Measurements from ENCODE around the gene PTTG2.
"Not testable (repeated sequence)": the region's sequence is repeated elsewhere in the genome, so short reads cannot be mapped to it uniquely, and the experiment has no call there.

The PTTG2 gene

DNA sequence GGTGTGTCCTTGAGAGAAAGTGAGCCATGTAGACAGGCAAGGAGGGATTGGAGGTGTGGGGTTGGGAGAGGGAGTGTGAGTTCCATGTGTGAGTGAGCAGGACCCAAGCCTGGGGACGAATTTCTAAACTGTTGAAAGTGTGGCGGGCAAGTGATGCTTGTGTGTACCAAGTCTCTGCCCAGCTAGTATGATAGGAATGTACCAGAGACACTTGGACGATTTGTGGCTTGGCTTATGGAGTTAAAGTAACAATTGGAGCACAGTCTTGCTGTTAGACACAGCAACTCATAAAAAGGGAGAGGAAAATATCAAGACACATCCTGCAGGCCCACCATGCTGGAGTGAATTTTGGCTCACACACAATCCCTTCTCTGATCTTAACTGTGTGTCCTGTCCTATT is 8.5 kb downstream of the PTTG2 start:
- ATAC-seq (replicated peaks) (no peak), DNase-seq (no peak)
- no peaks in the 10 kb centered on the region for H3K27me3 Mint-ChIP-seq
- H3K4me1 Mint-ChIP-seq: peaks cover 34 to 79% of the 10 kb centered on the region in 2 donors
- H3K9me3 Mint-ChIP-seq: peaks cover 6 to 7% of the 10 kb centered on the region in 2 donors
- H3K27ac Mint-ChIP-seq: no peak overlapping the region
- H3K4me3 Mint-ChIP-seq: no peak overlapping the region
- peaks cover 7 to 14% of the 10 kb centered on the region in 2 donors for H3K36me3 Mint-ChIP-seq

DNA sequence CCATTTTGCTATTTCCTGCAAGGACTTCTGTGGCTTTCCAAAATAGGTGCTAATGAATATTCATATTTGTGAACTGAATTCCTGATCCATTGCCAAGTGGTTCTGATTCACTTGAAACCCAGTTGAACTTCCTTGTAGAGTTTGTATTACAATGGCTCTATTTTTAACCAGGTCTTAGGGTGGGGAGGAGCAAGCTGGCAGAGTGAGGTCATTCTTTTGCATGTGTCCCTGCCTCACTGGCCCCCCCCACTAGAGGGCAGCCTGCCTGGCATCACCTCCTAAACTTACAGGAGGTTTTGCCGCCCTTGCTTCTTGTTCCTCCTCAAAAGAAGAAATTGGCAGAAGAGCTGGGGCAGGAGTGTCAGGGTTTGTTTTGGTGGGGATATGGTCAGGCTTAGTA is 10.5 kb downstream of the PTTG2 start:
- DNase-seq (peak; percentile 29), ATAC-seq (replicated peaks) (peak; percentile 60 to 68)
- Mint-ChIP-seq H3K4me3 (no peak overlapping the region), H3K27me3 (no peaks in the 10 kb centered on the region), H3K36me3 (peaks cover 7 to 18% of the 10 kb centered on the region in 2 donors), H3K4me1 (peaks cover 27 to 60% of the 10 kb centered on the region in 2 donors), H3K9me3 (peaks cover 6 to 7% of the 10 kb centered on the region in 2 donors), H3K27ac (peak overlapping the region; percentile 42)

DNA sequence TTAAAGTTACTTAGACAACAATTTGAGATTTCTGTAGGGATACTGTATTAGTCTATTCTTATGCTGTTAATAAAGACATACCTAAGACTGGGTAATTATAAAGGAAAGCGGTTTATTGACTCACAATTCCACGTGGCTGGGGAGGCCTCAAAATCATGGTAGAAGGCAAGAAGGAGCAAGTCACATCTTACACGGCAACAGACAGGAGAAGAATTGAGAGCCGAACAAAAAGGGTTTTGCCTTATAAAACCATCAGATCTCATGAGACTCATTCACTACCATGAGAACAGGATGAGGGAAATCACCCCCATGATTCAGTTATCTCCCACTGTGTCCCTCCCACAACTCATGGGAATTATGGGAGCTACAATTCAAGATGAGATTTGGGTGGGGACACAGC is 11.0 kb downstream of the PTTG2 start:
- no peak for DNase-seq
- no peak overlapping the region for H3K27ac Mint-ChIP-seq

DNA sequence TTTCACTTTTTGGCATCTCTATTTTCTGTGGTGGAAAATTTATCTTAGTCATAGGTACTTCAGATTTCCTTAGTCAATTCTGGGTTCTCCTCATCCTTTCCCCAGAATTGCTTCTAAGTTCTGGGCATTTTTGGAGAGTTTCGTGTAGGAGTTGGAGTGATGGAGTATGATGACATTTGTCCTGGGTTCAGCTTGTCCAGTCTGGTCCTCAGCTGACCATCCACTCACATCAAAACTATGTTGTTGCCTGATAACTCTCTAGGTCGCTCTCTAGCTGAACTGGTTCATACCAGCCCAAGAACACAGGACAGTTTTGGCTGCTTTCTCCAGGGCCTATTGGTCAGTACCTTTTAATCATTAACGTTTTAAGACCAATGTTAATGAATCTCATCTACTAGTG is 13.2 kb downstream of the PTTG2 start:
- Mint-ChIP-seq H3K36me3 (peaks cover 7 to 18% of the 10 kb centered on the region in 2 donors), H3K4me3 (no peak overlapping the region), H3K9me3 (peaks cover 6 to 7% of the 10 kb centered on the region in 2 donors), H3K4me1 (peaks cover 21 to 43% of the 10 kb centered on the region in 2 donors), H3K27me3 (no peaks in the 10 kb centered on the region), H3K27ac (no peak overlapping the region)
- ATAC-seq (replicated peaks) (no peak), DNase-seq (no peak)

More for the DNA sequence above, 11.0 kb downstream of the PTTG2 start:
- ATAC-seq (replicated peaks): no peak
- Mint-ChIP-seq H3K9me3 (peaks cover 6 to 7% of the 10 kb centered on the region in 2 donors), H3K27me3 (no peaks in the 10 kb centered on the region), H3K4me3 (no peak overlapping the region), H3K4me1 (peaks cover 24 to 58% of the 10 kb centered on the region in 2 donors), H3K36me3 (peaks cover 7 to 18% of the 10 kb centered on the region in 2 donors)

DNA sequence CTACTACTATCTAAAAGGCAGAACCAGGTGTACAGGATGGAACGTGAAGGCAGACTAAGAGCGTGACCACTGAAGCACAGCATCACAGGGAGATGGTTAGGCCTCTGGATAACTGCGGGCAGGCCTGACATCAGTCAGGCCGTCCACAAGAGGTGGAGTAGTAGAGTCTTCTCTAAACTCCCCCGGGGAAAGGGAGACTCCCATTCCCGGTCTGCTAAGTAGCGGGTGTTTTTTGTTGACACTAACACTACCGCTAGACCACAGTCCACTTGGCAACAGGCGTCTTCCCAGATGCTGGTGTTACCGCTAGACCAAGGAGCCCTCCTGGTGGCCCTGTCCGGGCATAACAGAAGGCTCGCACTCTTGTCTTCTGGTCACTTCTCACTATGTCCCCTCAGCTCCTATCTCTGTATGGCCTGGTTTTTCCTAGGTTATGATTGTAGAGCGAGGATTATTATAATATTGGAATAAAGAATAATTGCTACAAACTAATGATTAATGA is 15.2 kb downstream of the PTTG2 start:
- DNase-seq; H3K27me3 Mint-ChIP-seq; H3K27ac Mint-ChIP-seq; H3K4me3 Mint-ChIP-seq; ATAC-seq (replicated peaks); H3K9me3 Mint-ChIP-seq: not testable (repeated sequence)
- peaks cover 9 to 22% of the 10 kb centered on the region in 2 donors for H3K36me3 Mint-ChIP-seq
- H3K4me1 Mint-ChIP-seq: peaks cover 26 to 49% of the 10 kb centered on the region in 2 donors

DNA sequence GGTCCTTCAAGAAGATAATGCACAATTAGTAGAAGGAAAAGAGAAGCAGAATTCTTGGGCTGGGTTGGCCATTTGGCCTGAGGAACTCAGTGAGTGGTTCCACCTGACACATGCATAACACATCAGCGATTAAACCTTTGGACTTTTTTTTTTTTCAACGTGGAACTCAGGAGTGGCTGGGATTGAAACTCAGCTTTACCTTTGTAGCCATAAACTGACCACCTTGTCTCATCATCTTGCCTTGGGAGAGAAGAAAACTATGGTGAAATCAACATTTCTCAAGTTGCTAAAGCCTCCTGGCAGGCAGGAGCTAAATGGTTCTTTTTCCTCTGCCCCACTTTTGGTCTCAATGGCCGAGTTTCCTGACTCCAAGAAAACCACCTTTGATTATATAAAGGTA is 16.3 kb downstream of the PTTG2 start:
- no peak for DNase-seq
- peaks cover 5 to 16% of the 10 kb centered on the region in 2 donors for H3K36me3 Mint-ChIP-seq
- no peak for ATAC-seq (replicated peaks)
- H3K9me3 Mint-ChIP-seq: no peaks in the 10 kb centered on the region
- H3K27me3 Mint-ChIP-seq: no peaks in the 10 kb centered on the region
- peak overlapping the region; percentile 69 for H3K27ac Mint-ChIP-seq
- peak overlapping the region; percentile 82 to 86 for H3K4me3 Mint-ChIP-seq
- peaks cover 25 to 46% of the 10 kb centered on the region in 2 donors for H3K4me1 Mint-ChIP-seq

DNA sequence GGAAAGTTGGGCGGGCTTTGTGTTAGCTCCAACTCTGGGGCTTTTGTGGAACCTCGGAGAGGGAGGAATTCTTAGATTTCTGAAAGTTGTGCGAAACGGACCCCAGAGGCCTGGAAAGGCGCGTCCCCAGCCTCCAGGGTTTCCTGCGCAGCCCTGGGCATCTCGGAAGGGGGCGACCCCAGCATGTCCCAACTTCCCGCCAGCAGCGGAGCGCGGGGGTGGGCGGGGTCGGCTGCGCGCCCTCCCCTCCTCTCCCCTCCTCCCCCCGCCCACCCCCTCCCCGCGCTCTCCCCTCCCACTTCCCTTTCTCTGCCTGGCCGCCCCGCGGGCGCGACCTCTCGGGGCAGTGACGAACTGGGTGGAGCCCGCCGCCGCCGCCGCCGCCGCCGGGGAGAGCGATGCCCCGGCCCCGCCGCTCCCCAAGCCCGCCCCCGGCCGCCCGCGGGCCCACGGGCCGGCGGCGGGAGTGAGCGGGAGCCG is 16.8 kb downstream of the PTTG2 start:
- Mint-ChIP-seq H3K27ac (peak overlapping the region; percentile 69), H3K9me3 (no peaks in the 10 kb centered on the region), H3K36me3 (peaks cover 6 to 16% of the 10 kb centered on the region in 2 donors), H3K27me3 (no peaks in the 10 kb centered on the region), H3K4me1 (peaks cover 27 to 47% of the 10 kb centered on the region in 2 donors), H3K4me3 (peak overlapping the region; percentile 82 to 86)
- peak; percentile 75 for DNase-seq
- ATAC-seq (replicated peaks): peak; percentile 81 to 83

DNA sequence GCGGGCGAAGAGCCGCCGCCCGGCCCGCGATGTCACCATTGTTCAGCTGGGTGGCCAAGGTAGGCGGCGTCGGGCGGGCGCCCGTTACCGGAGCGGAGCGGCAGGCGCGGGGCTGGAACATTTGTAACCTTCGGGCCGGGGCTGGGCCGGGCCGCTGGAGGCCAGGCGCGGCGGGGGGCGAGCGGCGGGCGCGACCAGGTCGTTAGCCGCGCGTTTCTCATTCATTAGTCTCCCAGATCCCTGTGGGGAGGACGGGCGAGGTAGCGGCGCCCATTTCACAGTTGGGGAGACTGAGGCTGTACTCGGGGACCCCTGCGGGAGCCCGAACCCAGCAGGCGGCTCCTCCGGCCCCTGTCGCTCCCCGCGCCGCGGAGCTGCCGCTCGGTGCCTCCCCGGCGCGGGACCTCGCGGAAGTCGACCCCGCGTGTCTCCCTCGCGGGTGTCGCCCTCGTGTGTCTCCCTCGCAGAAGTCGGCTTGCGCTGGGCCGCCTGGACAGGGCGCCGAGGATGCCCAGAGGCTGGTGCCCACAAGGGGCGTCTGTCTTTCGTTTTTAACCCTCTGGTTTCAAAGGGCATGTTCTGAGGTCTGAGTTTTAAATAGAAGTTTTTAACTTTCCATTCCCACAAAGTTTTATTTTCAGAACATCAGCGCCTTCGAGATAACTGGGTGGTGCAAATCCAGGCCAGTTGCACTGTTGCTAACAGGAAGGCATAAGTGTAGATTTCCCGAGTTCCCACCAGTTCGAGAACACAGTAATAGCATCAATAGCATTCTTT is 17.5 kb downstream of the PTTG2 start:
- Mint-ChIP-seq H3K27me3 (no peaks in the 10 kb centered on the region), H3K9me3 (no peaks in the 10 kb centered on the region), H3K4me1 (peaks cover 31 to 53% of the 10 kb centered on the region in 2 donors), H3K36me3 (peaks cover 7 to 16% of the 10 kb centered on the region in 2 donors), H3K4me3 (peak overlapping the region; percentile 82 to 86), H3K27ac (peak overlapping the region; percentile 93)
- DNase-seq: peak; percentile 68
- ATAC-seq (replicated peaks): peak; percentile 69 to 70

DNA sequence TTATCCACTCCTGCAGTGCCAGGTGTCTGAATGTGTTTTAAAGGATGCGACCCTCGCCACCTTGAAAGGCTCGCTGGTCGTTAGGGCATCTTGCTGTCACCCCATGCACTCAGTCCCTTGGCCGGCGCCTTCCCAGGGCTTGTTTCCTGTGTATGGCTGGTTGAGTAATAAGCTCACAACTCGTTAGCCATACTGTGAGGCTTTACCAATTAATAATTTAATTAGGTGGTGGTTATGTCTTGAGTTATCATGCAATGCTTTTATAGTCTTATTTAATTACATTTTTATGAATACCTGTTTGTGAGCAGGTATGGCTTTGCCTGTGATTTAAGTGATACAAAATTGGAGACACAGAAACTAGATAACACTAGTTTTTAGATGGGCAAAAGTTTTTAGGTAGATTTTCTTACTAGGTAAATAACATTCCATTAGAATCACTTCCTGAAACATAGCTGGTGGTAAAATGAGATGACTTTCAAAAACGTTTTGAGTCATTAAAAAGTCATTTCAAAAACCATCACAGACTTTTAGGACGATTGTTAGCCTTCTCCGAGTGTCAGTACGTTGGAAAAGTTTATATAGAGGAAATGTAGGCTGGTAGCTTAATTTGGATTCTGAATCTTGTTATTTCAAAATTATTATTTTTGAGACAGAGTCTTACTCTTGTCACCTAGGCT is 18.2 kb downstream of the PTTG2 start:
- Mint-ChIP-seq H3K36me3 (peaks cover 9 to 16% of the 10 kb centered on the region in 2 donors), H3K4me1 (peaks cover 29 to 55% of the 10 kb centered on the region in 2 donors), H3K9me3 (no peaks in the 10 kb centered on the region), H3K27me3 (no peaks in the 10 kb centered on the region), H3K4me3 (peak overlapping the region; percentile 82 to 86), H3K27ac (peak overlapping the region; percentile 93)
- ATAC-seq (replicated peaks): peak; percentile 36 to 54
- peak; percentile 19 for DNase-seq

DNA sequence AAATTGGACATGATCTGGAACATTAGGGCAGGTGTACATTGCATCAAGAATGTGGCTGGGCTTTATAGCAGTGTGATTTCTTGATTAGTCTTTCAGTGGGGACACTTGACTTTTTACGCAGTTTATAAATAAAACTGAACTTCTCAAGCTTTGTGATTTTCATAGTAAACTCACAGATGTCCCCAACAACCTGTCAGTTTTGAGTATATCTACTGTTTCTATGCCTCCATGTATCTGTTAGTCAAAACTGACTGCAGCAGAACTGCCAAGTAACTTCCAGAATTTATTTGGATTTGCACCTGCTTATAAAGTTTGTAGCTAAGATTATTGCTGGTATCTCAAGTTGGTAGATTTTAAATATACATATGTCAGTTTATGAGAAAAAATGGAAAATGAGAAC is 20.0 kb downstream of the PTTG2 start:
- H3K27ac Mint-ChIP-seq: peak overlapping the region; percentile 88
- H3K4me3 Mint-ChIP-seq: peak overlapping the region; percentile 60 to 86
- H3K36me3 Mint-ChIP-seq: peaks cover 9 to 12% of the 10 kb centered on the region in 2 donors
- ATAC-seq (replicated peaks) (no peak), DNase-seq (no peak)
- no peaks in the 10 kb centered on the region for H3K9me3 Mint-ChIP-seq
- H3K27me3 Mint-ChIP-seq: no peaks in the 10 kb centered on the region
- H3K4me1 Mint-ChIP-seq: peaks cover 28 to 66% of the 10 kb centered on the region in 2 donors

DNA sequence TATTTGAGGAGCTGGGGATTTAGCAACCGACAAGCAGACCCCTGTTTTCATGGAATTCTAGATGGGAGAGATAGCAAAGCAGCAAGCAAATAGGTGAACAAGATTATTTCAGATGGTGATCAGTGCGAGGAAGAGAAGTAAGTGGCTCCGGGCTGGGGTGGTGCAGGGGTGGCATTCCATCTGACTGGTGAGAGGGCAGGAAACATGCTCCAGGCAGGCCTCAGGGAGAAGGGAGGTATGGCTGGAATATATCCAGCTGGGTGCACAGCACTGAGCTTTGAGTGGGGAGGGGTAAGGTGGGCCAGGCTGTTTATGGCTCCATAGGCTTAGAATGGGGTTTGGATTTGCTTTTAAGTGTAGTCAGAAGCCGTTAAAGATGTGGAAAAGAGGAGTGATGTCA is 21.2 kb downstream of the PTTG2 start:
- Mint-ChIP-seq H3K27ac (no peak overlapping the region), H3K9me3 (no peaks in the 10 kb centered on the region), H3K4me1 (peaks cover 33 to 71% of the 10 kb centered on the region in 2 donors), H3K36me3 (peaks cover 11 to 12% of the 10 kb centered on the region in 2 donors), H3K4me3 (peak overlapping the region in 1 of 2 donors; percentile 23), H3K27me3 (no peaks in the 10 kb centered on the region)
- DNase-seq: no peak
- no peak for ATAC-seq (replicated peaks)

DNA sequence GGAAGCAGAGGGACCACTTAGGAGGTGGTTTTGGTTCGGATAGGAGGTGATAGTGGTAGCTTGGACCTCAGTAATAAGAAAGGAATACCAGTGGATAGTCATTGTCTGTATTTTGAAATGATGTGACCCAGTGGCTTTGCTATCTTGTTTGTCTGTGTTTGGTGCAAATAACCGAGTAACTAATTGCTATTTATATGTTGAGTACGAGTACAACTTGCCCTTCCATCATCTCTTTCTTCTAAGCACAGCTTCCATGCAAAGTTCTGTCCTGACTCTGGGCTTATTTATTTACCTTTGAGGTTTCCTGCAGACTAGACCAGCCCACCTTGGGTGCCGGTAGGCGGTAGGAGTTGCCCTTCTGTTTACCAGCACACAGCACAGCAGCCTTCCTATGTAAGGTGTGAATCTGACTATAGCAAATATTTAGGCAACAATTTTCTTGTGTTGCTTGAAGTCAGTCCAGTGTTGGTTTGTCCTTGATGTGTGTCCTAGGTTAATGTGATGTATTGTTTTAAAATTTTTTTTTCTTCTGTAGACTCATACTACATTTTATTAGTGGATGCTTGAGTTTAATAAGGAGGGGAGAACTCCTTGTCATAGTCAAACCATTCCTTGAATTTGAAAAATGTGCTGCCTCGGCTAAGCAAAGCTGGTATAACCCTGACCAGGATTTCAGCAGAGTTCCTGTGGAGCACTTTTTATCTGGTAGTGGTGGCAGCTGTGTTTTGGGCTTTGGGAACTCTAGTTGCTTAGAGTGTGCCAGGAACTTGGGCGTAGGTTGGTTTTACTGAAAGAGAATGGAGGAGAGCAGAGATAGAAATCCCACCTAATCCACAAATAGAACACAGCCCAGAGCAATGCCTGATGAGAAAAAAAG is 21.9 kb downstream of the PTTG2 start:
- DNase-seq (no peak), ATAC-seq (replicated peaks) (no peak)
- H3K27me3 Mint-ChIP-seq: no peaks in the 10 kb centered on the region
- no peaks in the 10 kb centered on the region for H3K9me3 Mint-ChIP-seq
- peaks cover 11 to 12% of the 10 kb centered on the region in 2 donors for H3K36me3 Mint-ChIP-seq
- H3K4me3 Mint-ChIP-seq: peak overlapping the region in 1 of 2 donors; percentile 9
- H3K27ac Mint-ChIP-seq: peak overlapping the region; percentile 3
- H3K4me1 Mint-ChIP-seq: peaks cover 37 to 74% of the 10 kb centered on the region in 2 donors

DNA sequence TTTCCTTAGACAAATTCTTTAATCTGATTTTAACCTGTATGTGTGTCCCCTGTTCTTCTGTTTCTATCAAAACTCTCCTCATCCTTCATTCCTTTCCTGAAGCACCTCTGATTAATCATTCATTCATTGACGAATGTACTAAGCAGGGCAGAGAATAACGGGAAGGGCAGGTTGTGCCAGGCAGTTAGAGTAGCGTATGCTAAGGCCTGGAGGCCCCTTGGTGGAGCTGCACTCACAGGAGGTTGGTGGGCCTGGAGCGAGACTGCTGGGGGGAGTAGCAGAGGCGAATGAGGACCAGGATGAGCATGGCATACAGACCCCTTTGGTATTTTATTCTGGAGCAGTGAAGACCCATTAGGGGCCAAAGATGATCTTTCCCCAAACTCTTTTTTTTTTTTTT is 22.5 kb downstream of the PTTG2 start:
- Mint-ChIP-seq H3K4me3 (no peak overlapping the region), H3K27ac (no peak overlapping the region), H3K4me1 (peaks cover 38 to 81% of the 10 kb centered on the region in 2 donors), H3K36me3 (peaks cover 15 to 17% of the 10 kb centered on the region in 2 donors), H3K27me3 (no peaks in the 10 kb centered on the region), H3K9me3 (no peaks in the 10 kb centered on the region)
- DNase-seq (no peak), ATAC-seq (replicated peaks) (no peak)

Measured in stimulated activated naive B cell treated with anti-CD40 and anti-IgM and Interleukin-4, amounts not matched to agents 10 μg/mL and 1 μg/mL and 100 μg/mL, for 72 hours (primary cell).